ENCODE results near the gene MPST.
A peak's percentile ranks its signal among the peaks of the same experiment; 100 is the strongest.

DNA sequence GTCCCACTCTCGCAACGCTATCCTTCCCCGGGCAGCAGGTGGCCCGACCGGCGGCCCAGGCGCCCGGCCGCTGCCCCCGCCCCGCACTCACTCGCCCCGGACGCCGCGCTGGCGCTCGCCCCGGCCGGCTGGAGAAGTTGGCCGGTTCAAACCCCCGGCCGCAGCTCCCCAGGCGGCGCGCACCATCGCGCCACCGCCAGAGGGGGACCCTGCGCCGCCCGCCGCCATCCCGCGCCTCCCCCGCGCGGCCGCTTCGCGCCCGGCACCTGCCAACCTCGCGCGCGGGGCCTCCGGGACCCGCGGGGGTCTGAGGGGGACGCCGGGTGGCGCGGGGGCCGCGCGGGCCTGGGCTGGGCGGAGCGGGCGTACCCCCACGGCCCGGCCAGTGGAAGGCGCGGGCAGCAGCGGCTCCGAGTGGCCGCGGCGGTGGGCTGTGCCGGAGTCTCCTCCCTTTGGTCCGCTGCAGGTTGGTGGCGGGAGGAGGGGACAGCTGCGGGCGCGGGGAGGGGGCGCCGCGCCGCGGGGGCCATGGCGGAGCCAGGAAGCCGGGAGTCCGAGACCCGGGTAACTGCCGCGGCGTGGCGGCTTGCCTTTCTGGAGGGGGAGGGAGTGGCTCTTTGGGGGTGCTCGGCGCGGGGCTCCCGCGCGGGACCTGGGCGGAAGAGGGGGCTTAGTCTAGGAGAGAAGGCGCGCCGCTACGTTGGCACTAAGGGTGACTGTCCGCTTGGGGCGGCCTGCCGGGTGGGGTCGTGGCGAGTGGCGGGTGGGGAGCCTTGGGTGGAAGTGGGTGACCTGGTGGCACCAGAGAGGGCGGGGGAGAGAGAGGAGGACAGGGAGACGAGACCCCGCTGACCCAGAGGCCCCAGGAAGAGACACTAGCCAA is at the start of gene MPST, which contains the start of gene TST:
- TF ChIP-seq, protein P1, sequence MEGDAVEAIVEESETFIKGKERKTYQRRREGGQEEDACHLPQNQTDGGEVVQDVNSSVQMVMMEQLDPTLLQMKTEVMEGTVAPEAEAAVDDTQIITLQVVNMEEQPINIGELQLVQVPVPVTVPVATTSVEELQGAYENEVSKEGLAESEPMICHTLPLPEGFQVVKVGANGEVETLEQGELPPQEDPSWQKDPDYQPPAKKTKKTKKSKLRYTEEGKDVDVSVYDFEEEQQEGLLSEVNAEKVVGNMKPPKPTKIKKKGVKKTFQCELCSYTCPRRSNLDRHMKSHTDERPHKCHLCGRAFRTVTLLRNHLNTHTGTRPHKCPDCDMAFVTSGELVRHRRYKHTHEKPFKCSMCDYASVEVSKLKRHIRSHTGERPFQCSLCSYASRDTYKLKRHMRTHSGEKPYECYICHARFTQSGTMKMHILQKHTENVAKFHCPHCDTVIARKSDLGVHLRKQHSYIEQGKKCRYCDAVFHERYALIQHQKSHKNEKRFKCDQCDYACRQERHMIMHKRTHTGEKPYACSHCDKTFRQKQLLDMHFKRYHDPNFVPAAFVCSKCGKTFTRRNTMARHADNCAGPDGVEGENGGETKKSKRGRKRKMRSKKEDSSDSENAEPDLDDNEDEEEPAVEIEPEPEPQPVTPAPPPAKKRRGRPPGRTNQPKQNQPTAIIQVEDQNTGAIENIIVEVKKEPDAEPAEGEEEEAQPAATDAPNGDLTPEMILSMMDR (conservative IDR thresholded peaks at IDR 0.05; ENCODE audit: low read length): peak; percentile 24; the same call in 1 of the 2 replicates
- no peak for TF ChIP-seq EZH2phosphoT487 (IDR thresholded peaks at IDR 0.05; ENCODE audit: borderline replicate concordance, low read depth, low read length)
